ENCODE measurements around the gene HIPK1.
"Not testable (repeated sequence)": the region's sequence is repeated elsewhere in the genome, so short reads cannot be mapped to it uniquely, and the experiment has no call there.

The HIPK1 gene

GRCh38 chr1:114011796-114012195, 82.7 kb downstream of the HIPK1 start:
- DNase-seq (ENCODE audit: low read depth in 2 of 2): no peak

- DNase-seq (ENCODE audit: low read depth in 2 of 2): no peak
These were observed 86.0 kb downstream of the HIPK1 start for GRCh38 chr1:114015075-114015474.

DNA sequence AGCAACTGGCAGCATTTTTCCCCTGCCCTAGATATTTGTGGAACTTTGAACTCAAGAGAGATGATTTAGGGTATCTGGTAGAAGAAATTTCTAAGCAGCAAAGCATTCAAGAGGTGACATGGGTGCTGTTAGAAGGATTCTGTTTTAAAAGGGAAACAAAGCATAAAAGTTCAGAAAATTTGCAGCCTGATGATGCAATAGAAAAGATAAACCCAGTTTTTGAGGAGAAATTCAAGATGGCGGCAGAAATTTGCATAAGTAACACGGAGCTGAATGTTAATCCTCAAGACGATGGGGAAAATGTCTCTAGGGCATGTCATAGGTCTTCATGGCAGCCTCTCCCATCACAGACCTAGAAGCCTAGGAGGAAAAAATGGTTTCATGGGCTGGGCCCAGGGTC, 90.6 kb downstream of the HIPK1 start:
- DNase-seq (ENCODE audit: low read depth in 2 of 2): not testable (repeated sequence)

- no peak for DNase-seq (ENCODE audit: low read depth in 2 of 2)
These were observed 92.6 kb downstream of the HIPK1 start for GRCh38 chr1:114021665-114022099.

GRCh38 chr1:114022877-114023276, 93.8 kb downstream of the HIPK1 start:
- DNase-seq (ENCODE audit: low read depth in 2 of 2): no peak

DNA sequence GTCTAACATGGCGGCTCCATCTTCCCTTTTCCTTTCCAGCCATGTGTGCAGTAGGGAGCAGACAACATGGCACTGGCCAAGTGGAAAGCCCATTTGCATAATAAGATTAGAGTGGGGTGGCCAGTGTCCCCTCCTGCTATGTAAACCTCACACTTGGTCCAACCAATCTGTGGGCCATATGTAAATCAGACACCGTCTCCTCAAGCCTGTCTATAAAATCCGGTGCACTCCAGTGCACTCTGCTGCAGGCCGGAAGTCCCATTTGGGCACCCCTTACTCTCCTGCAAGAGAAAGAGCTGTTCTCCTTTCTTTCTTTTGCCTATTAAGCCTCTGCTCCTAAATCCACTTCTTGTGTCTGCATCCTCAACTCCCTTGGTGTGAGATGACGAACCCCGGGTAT, 94.3 kb downstream of the HIPK1 start:
- no peak for DNase-seq (ENCODE audit: low read depth in 2 of 2)

DNA sequence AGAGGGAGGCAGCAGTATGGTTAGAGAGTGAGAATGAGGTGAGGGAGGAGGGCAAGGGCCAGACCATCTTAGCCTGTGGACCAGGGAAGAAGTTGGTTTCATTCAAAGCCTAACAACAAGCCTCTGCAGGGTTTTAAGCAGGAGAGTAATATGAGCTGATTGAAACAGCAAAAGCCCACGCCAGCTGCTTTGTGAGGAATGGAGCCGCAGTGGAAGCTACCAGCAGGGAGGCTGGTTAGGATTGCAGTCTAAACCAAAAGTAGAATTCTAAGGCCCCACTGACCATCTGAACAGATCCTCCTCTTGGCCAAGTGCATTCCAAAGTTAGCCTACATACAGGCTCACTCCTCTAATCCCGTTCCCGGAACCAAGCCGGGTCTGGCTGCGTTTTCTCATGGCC, 94.9 kb downstream of the HIPK1 start:
- no peak for DNase-seq (ENCODE audit: low read depth in 2 of 2)

DNA sequence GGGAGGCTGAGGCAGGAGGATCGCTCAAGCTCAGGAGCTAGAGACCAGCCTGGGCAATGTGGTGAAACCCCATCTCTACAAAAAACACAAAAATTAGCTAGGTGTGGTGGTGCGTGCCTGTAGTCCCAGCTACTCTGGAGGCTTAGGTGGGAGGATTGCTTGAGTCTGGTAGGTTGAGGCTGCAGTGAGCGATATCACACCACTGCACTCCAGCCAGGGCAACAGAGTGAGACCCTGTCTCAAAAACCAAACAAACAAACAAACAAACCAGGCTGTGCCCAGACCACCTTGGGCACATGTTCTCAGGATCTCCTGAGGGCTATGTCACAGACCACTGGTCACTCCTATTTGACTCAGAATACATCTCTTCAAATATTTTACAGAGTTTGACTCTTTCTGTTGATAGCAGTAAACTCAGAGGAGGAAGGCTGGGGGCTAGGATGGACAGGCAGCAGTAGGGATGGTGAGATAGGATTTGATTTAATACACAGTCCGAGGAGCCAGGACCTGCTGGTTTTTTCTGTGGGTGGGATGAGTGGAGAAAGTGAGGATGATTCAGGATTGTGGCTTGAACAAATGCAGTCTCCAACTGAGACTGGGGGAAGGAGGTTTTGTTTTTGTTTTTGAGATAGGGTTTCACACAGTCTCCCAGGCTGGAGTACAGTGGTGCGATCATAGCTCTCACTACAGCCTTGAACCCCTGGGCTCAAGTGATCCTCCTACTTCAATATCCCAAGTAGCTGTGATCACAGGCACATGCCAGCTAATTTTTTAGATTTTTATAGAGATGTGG, 96.7 kb downstream of the HIPK1 start:
- DNase-seq (ENCODE audit: low read depth in 2 of 2): no peak

DNA sequence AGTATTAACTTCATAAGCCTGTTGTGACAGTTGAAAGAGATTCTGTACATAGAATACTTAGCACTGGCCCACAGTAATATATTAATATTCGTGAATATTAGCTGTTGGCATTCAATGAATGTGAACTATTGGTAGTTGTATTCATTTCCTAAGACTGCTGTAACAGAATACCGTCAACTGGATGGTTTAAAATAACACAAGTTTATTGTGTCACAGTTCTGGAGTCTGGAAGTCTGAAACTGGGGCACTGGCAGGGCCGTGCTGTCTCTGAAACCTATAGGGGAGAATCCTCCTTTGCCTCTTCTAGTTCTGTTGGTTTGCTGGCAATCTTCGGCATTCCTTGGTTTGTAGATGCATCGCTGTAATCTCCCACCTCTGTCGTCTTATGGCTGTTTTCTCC, 97.7 kb downstream of the HIPK1 start:
- DNase-seq (ENCODE audit: low read depth in 2 of 2): no peak

Data from activated CD4-positive, alpha-beta T cell treated with anti-CD3 and anti-CD28 coated beads for 24 hours (primary cell).